Gastrocnemius medialis (tissue), 4 donors: ENCODE data around the gene TEX2. TPM values are rescaled to one million over a fixed set of nuclear protein-coding genes. Genes with fewer than 3 reads are reported as not detected.

ENCODE experiments used
- ATAC-seq, 2 donors: fragments of 150-250 bp; one replicate each; pipeline ENCODE4 v1.9.1; 2016
- DNase-seq, 2 donors: peaks; one replicate each; pipeline ENCODE4 v3.0.0-alpha.2; 2019
- H3K27ac ChIP-seq, 4 donors: fragments of 200-600 bp; sonication (generic); 1 replicate in 1 of 4; 2 replicates in 3 of 4; pipeline ENCODE4 v1.5.1; 2016 to 2018; ENCODE audit warnings: mild to moderate bottlenecking in 2 of 4, moderate library complexity in 1 of 4
- H3K27me3 ChIP-seq, 3 donors: fragments of 200-600 bp; sonication (generic) in 2 of 3; 1 replicate in 1 of 3; 2 replicates in 2 of 3; pipeline versions ENCODE4 v1.5.1 to v1.6.0; 2016 to 2019; ENCODE audit warnings: mild to moderate bottlenecking in 1 of 3, moderate library complexity in 1 of 3
- H3K36me3 ChIP-seq, 2 donors: fragments of 200-600 bp; sonication (generic) in 1 of 2; one replicate each; pipeline ENCODE4 v1.5.1; 2017 to 2018
- H3K4me1 ChIP-seq, 2 donors: fragments of 200-600 bp; sonication (generic) in 1 of 2; one replicate each; pipeline ENCODE4 v1.5.1; 2016 to 2017; ENCODE audit warnings: mild to moderate bottlenecking in 2 of 2
- H3K4me3 ChIP-seq, 4 donors: fragments of 200-600 bp; sonication (generic) in 3 of 4; 1 replicate in 1 of 4; 2 replicates in 3 of 4; pipeline ENCODE4 v1.5.1; 2016 to 2019; ENCODE audit warnings: mild to moderate bottlenecking in 2 of 4
- H3K9me3 ChIP-seq, 3 donors: fragments of 200-600 bp; sonication (generic) in 2 of 3; 1 replicate in 1 of 3; 2 replicates in 2 of 3; pipeline ENCODE4 v1.5.1; 2016 to 2019
- POLR2A ChIP-seq, 2 donors: fragments of 450-650 bp; IDR thresholded peaks; one replicate each; pipeline ENCODE4 v1.6.1; 2017; ENCODE audit warnings: antibody characterized with exemption in 2 of 2, mild to moderate bottlenecking in 2 of 2, moderate library complexity in 2 of 2
- in situ Hi-C, 4 donors: fragments of 200-750 bp; cut with MboI; loops; one replicate each; pipeline versions ENCODE4 v1.15.0 to v1.8.0; 2017; ENCODE audit warnings: low sequenced_read_pairs in 4 of 4
- intact Hi-C: fragments of 100-400 bp; cut with DNase I; formaldehyde crosslinking; loops from one replicate; pipeline ENCODE4 v1.15.1; 2023; ENCODE audit warnings: low total_unique reads
- total RNA-seq, 4 donors: library from RNA; depleted of rRNA; stranded (reverse); fragments of >200 nt; gene quantifications; one replicate each; pipeline versions ENCODE4 v1.1.0 to v1.2.3, GENCODE V29; 2016
- TF ChIP-seq, protein P1 (sequence below), 5 experiments: fragments of 450-650 bp in 3 of 5; fragments of 200-600 bp in 2 of 5; sonication (generic) in 2 of 5; IDR thresholded peaks in 4 of 5; conservative IDR thresholded peaks in 1 of 5; 1 replicate in 4 of 5; 2 replicates in 1 of 5; pipeline ENCODE4 v1.5.1; 2016 to 2019; ENCODE audit warnings: antibody characterized with exemption in 5 of 5, mild to moderate bottlenecking in 3 of 5, moderate library complexity in 3 of 5

Gene TEX2
- total RNA-seq, 4 donors from 2014 or later: 39.0 to 91.1 (median 77.4) TPM

DNA sequence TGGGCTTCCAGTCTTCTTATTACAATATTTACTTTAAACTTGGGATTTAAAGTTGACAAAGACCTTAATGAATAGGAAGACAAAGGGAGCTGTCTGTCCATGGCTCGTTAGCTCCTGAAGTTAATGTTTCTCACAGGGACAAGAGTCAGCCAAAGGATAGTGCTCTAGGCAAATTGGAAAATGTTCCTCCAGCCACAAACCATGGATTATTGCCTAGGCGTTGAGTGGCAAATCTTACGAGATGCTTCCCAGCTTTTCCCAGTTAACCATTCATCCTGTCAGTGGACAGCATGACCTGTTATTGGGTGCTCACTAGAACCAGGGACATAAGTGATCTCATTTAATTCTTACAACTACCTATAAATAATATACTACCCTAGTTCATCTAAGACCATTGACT lies 3.6 kb downstream of the TEX2 start:
- peaks cover 67 to 75% of the 10 kb centered on the region in 2 donors for H3K4me1 ChIP-seq
- no peak for TF ChIP-seq POLR2A (IDR thresholded peaks at IDR 0.05)
- TF ChIP-seq, protein P1, sequence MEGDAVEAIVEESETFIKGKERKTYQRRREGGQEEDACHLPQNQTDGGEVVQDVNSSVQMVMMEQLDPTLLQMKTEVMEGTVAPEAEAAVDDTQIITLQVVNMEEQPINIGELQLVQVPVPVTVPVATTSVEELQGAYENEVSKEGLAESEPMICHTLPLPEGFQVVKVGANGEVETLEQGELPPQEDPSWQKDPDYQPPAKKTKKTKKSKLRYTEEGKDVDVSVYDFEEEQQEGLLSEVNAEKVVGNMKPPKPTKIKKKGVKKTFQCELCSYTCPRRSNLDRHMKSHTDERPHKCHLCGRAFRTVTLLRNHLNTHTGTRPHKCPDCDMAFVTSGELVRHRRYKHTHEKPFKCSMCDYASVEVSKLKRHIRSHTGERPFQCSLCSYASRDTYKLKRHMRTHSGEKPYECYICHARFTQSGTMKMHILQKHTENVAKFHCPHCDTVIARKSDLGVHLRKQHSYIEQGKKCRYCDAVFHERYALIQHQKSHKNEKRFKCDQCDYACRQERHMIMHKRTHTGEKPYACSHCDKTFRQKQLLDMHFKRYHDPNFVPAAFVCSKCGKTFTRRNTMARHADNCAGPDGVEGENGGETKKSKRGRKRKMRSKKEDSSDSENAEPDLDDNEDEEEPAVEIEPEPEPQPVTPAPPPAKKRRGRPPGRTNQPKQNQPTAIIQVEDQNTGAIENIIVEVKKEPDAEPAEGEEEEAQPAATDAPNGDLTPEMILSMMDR (IDR thresholded peaks at IDR 0.05 in 4 of 5, conservative IDR thresholded peaks at IDR 0.05 in 1 of 5): no peak
- no peaks in the 10 kb centered on the region for H3K9me3 ChIP-seq
- H3K4me3 ChIP-seq: no peak overlapping the region
- H3K36me3 ChIP-seq: no peaks in the 10 kb centered on the region
- no peaks in the 10 kb centered on the region for H3K27me3 ChIP-seq
- DNase-seq (no peak), ATAC-seq (no peak)
- H3K27ac ChIP-seq: peak overlapping the region; percentile 96 to 100 (median 98)
- intact Hi-C loops (no loop called here), in situ Hi-C loops (no loop called here)

DNA sequence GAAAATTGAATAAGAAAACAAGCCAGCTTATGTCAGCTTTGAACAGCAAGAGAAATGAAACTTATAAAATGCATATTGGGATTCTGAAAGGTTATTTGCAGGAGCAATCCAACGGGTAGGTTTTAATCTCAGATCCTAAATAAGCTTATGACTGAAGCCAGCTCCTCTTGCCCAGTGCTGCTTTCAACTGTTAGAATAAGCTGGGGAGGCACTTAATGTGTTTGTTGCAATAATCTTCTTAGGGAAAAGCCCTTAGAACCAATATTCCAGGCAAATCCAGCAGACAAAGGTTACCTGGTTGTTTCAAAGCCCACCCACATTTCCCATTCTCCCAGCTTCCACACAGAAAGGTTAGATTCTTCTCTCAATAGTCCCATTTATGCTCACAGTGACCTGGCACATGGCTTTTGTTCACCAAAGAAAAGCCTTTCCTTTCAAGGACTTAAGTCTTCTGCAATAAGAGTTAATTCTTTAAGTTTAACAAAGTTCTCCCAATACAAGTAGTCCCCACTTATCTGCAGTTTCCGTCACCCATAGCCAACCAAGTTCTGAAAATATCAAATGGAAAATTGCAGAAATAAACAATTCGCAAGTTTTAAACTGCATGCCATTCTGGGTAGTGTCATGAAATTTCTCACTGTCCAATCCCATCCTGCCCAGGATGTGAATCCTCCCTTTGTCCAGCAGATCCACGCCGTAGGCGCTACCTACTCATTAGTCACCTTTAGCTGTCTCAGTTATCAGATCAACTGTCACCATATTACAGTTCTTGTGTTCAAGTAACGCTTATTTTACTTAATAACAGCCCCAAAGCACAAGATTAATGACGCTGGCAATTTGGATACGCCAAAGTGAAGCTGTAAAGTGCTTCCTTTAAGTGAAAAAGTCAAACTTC lies 5.9 kb downstream of the TEX2 start:
- intact Hi-C loops: no loop called here
- in situ Hi-C loops: no loop called here
- no peaks in the 10 kb centered on the region for H3K9me3 ChIP-seq
- H3K27ac ChIP-seq: peak overlapping the region in 1 of 4 donors; percentile 39
- no peak overlapping the region for H3K4me3 ChIP-seq
- ATAC-seq (no peak), DNase-seq (no peak)
- H3K4me1 ChIP-seq: peaks cover 76 to 78% of the 10 kb centered on the region in 2 donors
- no peaks in the 10 kb centered on the region for H3K27me3 ChIP-seq
- TF ChIP-seq, protein P1 (IDR thresholded peaks at IDR 0.05 in 4 of 5, conservative IDR thresholded peaks at IDR 0.05 in 1 of 5): no peak
- no peak for TF ChIP-seq POLR2A (IDR thresholded peaks at IDR 0.05)
- H3K36me3 ChIP-seq: no peaks in the 10 kb centered on the region

DNA sequence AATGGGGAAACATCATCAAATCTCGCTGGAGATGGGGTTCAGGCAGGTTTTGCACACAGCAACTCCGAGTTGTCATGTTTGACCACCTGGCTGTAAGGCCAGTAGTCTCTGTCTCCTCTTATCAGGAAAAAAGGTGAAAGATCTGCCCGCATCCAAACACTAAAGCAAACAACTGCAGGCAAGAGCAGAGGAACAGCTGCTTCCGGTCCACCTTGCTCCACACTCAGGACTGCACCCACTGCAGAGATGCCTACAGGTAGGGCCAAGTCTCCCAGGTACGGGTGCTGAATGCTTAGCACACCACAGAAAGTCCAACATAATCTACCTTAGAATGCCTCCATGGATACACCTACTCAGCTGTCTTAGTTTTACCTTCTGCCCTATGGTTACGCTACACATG lies 7.3 kb downstream of the TEX2 start:
- peak overlapping the region in 2 of 4 donors; percentile 6 to 39 for H3K27ac ChIP-seq
- H3K4me1 ChIP-seq: peaks cover 70% of the 10 kb centered on the region in 2 donors
- intact Hi-C loops: no loop called here
- H3K36me3 ChIP-seq: no peaks in the 10 kb centered on the region
- no peak overlapping the region for H3K4me3 ChIP-seq
- H3K27me3 ChIP-seq: no peaks in the 10 kb centered on the region
- in situ Hi-C loops: no loop called here
- no peak for TF ChIP-seq POLR2A (IDR thresholded peaks at IDR 0.05)
- TF ChIP-seq, protein P1 (IDR thresholded peaks at IDR 0.05 in 4 of 5, conservative IDR thresholded peaks at IDR 0.05 in 1 of 5): no peak
- DNase-seq (no peak), ATAC-seq (no peak)
- no peaks in the 10 kb centered on the region for H3K9me3 ChIP-seq

DNA sequence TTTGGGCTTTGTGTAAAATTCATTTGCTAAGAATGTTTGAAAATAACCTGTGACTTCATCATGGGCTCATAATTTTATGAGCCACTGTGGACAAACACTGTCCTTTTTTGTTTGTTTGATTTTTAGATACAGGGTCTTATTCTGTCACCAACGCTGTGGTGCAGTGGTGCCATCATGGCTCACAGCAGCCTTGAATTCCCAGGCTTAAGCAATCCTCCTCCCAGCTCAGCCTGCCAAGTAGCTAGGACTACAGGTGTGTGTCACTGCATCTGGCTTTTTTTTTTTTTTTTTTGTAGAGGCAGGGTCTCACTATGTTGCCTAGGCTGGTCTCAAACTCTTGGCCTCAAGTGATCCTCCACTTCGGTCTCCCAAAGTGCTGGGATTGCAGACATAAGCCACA lies 8.3 kb downstream of the TEX2 start:
- intact Hi-C loops (no loop called here), in situ Hi-C loops (no loop called here)
- Histone ChIP-seq H3K9me3 (no peaks in the 10 kb centered on the region), H3K4me1 (peaks cover 70% of the 10 kb centered on the region in 2 donors), H3K4me3 (no peak overlapping the region), H3K36me3 (no peaks in the 10 kb centered on the region), H3K27me3 (no peaks in the 10 kb centered on the region), H3K27ac (peak overlapping the region in 1 of 4 donors; percentile 39)
- no peak for TF ChIP-seq POLR2A (IDR thresholded peaks at IDR 0.05)
- TF ChIP-seq, protein P1 (IDR thresholded peaks at IDR 0.05 in 4 of 5, conservative IDR thresholded peaks at IDR 0.05 in 1 of 5): no peak
- DNase-seq (peak in 1 of 2 donors; percentile 58), ATAC-seq (peak in 1 of 2 donors; percentile 60)
